NCI-H1417 treated with DMSO at 0.1 percent for 48 hours (cell line): ENCODE data around the gene GUCY1A1.

Source experiments
- DNase-seq: peaks from one replicate; lab custom pipeline; 2025; lab: John Stamatoyannopoulos, UW

The GUCY1A1 gene

DNA sequence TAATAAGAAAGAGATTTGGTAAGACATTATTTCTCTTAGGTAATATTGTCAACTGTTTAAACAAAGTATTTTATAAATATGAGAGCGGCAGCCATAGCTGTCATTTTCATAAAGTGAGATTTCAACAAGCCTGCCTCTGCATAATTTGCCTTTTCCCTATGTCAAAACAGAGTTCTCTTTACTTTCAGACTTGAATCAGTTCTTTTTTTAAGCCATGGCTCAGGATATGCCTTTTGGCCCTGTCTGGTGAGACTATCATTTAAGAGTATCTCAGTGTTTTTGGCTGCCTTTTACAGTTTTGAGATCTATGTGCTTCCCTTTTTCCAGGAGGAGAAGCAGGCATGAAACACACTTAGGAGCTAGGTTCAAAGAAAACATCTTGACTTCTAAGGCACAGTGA, 7.5 kb upstream of the GUCY1A1 start:
- no peak for DNase-seq

DNA sequence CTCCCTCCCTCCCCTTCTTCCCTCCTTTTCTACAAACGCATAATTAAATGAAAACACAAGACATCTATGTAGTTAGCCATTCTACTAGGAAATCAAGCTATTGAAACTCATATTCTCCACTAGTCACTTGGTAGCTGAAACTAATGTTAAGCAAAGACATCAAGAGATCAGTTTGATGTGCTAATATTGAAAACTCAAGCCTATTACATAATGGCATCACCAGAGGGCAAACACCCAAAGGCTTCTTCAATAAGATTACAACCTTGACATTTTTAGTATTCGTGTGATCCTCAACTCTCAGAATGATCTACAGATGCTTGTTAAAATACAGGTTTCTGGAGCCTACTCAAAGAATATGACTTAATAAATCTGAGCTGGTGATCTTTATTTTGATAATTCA, 6.2 kb upstream of the GUCY1A1 start:
- no peak for DNase-seq

DNA sequence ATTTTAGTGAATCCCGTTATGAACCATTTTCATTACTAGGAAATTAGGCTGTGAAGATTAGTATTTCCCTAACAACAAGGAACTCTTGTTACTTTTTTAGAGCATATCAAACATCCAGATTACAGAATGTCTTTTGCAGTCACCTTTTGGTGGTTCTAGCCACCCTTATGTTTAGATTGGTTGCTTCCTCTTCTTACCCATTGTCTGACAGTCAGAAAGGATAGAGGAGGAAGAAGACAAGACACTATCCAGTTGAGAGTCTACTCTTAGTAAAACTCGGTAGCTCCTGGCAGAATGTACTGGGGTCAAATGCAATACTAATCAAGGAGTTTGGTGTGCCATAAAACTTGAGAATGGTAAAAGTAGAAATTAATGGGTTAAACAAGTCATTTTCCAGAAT, 1.6 kb upstream of the GUCY1A1 start:
- no peak for DNase-seq

DNA sequence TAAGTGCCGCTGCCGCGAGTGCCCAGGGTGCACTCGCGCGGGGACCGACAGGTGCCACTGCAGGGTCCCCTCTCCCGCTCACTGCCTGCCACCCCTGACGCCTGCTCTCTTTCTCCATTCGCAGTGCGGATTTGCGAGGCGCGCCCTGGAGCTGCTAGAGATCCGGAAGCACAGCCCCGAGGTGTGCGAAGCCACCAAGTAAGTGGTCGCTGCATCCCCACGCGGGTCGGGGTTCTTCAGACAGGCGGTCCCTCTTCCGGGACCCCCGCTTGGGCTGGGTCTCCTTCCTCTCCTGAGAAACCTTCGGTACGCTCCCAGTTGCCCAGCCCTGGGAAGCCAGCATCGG, 547 bp downstream of the GUCY1A1 start:
- DNase-seq, result no peak

DNA sequence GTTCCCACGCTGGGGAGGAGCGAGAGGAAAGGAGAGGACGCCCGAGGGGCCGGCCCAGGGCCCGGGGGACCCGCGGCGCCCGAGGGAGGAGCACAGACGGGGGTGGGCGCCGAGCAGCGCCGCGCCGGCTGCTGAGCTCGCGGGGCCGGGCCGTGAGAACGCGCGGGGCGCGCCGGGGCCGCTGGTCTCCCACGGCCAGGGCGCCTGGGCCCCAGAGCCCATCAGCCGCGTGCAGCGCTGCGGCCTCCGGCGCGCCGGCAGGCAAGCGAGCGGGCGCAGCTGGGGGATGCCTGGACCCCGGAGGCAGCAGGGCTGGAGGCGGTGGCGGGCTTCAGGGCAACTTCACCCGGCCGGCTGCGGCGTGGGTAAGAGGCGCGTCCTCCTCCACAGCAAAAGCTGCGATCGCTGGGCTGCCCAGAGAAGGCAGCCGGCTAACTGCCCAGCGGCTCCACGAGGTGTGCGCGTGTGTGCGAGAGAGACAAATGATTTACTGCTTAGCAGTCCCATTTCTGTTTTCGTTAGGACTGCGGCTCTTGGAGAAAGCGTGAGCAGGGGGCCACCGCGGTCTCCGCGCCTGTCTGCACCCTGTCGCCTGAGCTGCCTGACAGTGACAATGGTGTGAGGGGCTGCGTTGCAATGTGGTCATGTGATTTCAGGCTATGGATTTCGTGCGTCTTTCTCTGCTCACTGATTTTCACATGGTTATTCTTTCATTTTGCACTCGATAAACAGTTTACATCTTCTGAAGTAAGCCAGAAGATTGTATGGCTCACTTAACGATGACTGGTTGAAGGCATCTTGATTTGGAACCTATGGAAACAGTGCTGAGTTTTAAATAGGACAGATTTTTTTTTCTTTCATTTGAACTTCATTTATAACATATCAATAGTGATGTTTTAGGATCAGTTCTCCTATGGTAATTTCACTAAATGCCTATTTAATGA, 1.2 kb downstream of the GUCY1A1 start:
- DNase-seq, result no peak

DNA sequence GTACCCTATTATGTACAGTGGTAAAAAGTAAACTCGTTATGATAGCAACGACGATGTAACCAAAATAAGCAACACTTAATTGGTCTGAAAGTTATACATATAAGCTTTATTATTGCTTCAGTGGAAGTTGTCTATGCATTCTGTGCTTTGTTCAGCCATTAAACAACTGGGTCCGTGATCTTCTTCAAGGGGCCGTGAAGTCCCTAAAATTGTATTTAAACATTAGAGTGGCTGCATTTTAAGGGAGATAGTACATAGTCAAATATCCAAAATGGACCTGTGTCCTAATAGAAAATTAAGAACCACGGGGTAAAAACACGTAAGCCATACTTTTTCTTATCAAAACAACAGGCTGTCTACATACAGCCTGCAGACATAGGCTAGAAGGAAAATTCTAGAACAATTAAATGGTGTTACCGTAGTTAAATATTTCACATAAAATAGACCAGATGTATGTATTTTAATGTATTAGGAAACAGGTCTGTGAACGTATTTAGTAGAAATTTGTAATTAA, 2.1 kb downstream of the GUCY1A1 start:
- DNase-seq, result no peak

DNA sequence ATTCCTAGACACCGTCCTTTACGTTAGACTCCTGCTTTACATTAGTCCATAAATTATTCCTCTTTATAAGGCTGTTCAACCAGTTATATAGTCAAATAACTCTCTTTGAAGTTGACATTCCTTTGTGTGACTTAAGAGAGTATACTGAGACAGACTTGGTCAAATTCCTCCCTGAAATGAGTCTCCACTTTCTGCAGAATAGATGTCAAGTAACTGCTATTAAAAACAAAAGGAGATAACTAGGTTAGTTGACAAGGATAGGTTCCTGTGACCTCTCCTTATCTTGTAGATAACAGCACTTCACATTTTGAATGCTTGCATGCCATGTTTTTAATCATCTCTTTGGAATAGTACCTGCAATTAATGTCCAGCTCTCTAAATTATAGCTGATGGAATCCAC, 5.7 kb downstream of the GUCY1A1 start:
- no peak for DNase-seq

DNA sequence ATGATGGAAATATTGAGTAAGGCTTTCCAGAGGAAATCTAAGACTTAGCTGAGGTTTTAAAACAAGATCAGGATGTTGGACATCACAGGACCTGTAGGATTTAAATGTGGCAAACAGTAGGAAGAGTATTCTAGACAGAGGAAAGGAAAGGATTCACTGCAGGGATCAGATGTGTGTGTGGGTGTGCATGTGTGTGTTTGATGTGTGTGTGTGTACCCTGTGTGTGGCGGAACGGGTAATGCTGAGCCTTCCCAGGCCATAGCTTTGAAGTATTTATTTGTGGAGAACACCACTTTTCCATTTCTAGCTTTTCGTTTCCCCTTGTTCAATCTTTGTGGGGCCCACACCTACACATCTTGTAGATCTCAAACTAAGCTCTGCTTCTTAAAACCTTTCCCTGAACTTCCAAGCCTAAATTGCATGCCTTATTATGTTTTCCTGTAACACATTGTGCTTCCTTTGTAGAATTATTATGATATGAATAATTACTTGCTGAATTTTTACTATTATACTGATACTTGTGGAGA, 6.9 kb downstream of the GUCY1A1 start:
- no peak for DNase-seq

DNA sequence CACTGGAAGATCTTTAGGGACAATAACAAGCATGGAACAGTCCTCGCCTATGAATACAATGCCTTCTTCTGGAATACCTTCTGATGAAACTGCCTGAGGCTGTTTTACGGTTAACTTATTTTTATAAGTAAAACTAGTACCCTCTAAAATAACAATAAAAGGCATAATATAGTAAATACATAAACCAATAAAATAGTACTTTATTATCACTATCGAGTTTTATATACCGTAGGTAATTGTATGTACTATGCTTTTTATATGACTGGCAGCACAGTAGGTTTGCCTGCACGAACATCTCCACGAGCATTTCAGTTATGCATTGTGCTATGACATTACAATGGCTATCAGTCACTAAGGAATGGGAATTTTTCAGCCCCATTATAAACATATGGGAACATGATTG, 8.0 kb downstream of the GUCY1A1 start:
- no peak for DNase-seq

DNA sequence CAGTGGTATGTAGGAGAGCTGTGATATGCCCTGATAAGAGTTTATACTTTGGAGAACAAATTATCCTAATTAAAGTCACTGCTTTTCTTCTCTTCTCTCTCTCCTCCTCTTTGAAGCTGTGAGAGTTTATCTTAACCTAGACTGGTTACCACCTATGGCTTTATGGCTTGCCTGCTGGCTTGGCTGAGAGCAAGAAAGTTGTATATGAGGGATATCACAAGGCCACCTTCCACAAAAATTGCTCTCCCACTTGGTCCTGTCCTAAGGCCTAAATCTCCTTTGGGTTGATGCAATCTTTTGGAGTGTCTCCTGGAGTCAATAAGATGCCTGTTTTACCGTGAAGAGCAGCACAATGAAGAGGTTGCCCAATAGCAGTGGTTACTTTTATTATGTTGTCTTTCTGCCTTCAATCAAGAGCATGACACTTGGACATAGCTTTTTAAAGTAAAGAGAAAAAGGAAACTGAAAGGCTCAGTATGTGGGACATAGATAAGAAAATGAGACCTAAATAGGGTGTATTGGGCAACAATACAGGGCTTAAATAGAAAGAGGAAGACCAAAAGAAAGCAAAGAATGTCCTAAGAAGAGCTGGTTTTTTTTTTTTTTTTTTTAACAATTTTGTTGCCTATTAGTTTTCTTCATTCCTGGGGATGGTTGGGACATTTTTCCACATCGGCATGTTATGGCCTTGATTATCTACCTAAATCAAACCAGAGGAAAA, 9.2 kb downstream of the GUCY1A1 start:
- DNase-seq, result no peak

DNA sequence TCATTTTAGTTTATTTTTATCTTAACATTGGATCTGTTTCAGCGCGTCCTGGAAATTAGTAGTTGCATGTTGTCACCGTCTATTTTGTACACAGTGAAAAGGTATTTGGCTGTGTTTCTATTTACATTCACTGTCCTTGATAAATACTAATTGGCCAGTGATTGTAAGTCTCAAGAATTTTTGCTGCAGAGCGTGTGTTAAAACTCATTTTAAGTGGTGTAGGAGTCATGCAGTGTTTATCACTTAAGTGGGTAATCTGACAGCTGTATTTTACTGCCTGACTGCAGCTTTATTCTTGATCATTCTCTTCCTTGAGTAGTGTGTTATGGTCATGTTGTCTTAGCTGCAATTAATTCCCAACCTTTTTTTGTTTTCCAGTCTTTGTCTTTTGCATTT, 9.8 kb downstream of the GUCY1A1 start:
- DNase-seq, result no peak

DNA sequence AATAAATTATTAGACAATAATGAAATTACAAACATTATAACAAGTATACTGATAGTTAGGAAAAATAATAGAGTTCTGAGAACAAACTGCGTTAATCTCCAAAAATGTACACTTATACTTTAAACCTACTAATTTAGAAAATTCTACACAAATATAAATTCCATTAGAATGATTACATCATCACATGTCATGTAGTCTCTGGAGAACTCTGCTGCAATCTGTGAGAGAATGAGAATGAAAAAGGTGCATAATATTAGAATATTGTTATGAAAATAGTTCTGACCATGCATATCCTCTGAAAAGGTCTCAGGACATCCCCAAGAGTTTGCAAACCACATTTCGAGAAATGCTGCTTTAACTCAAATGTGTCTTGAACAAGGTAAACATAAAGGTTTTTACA, 11.4 kb downstream of the GUCY1A1 start:
- no peak for DNase-seq

DNA sequence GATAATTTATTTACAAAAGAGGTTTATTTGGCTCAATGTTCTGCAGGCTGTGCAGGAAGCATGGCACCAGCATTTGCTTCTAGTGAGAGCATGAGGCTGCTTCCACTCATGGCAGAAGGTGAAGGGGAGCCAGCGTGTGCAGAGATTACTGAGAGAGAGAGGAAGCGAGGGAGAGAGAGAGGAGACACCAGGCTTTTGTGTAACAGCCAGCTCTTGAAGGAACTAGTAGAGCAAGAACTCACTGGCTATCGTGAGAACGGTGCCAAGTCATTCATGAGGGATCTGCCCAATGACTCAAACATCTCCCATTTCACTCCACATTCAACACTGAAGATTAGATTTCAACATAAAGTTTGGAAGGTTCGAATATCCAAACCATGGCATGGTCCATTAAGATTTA, 12.7 kb downstream of the GUCY1A1 start:
- DNase-seq, result no peak

DNA sequence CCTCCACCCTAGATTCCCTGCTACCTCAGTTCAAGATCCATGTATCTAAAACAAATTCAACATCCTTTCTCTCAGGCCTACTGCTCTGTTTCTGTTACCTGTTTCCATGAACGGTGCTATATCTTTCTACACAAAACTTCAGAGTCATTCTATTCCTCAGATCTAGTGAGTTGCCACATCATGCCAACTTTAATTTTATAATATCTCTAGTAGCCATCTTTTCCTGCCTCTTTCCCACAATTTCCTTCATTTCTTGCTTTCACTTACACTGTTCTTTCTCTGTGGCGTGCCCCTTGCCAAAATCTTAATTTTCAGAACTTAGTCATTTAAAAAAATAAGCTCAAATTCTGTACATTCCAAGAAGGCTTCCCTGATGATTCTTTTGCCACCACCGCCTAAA, 15.2 kb downstream of the GUCY1A1 start:
- no peak for DNase-seq

DNA sequence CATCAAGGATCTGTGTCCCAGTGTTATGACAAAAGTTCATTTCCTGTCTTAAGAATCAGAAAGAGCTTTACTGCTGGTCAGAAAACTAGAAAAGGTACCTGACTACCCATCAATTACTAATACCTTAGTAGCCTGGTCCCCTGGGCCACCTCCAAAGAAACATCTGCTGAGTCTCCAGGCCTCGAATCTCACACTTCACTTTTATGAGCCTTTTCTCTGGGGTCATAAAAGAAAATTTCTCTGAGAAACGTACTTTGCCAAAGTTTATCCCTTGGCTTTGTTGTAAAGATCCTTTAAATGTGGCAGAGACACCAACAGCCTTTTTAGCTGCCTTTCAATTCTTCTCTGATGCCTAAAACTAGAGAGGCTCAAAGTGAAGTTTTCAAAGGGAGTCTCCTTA, 17.8 kb downstream of the GUCY1A1 start:
- no peak for DNase-seq

DNA sequence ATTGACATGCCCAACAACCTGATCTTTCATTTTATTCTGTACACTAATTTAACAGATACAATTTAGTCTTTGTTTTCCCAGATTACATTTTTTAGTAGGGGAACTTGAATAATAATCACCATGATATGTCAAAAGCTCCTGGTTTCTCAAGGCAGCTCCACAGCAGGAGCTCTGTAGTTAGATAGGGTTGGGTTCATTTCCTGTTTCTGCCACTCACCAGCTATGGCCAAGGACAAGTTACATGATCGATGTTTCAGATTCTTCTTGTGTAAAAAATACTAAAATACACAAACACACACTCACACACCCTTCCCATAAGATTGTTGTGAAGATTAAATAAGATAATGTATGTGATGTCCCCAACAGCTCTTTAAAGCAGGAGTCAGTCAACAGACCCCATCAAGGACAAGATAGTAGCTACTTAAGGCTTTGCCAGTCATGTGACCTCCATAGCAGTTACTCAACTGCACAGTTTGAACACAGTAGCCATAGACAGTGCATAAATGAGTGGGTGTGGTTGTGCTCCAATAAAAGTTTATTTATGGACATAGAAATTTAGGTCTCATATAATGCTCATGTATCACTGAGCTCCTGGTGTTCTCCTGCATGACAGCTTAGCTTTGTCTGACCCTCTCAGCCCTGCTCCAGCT, 18.4 kb downstream of the GUCY1A1 start:
- no peak for DNase-seq

DNA sequence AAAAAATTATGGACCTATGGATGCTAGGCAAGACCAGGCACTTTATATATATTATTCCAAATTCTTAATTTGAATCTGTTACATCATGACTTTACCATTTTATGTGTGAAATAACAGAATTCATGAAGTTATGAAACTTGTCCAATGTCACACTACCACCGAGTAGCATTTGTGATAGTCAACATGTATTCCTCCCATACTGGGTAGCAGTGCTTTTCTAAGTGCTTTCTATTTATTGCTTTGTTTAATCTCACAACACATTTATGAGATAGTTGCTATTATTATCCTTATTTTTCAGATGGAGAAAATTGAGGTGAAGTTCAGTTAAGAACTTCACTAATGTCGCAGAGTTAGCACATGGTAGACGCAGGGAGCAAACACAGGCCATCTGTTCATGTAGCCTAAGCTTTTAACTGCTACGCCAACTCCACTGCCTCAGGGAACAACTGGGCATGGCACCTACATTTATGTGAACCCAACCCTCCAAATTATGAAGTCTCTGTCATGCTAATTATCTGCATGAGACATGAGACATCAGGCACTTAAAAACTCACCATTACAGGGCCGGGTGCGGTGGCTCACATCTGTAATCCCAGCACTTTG, 20.8 kb downstream of the GUCY1A1 start:
- no peak for DNase-seq

DNA sequence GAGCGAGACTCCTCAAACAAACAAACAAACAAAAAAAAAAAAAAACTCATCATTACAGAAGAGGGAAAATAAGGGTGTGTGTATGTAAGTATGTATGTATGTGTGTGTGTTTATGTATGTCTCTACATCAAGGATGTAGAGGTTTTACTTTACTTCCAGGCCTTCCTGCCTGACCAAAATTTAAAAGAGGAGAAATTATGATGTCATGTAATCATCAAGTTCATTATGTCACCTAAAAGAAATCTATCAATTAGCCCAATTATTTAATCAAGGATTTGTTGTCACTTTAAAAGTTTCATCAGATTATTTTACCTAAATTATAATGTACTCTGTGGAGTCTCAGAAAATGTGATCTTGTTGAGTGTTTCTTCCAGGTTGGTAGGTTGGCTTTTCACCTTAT, 21.6 kb downstream of the GUCY1A1 start:
- DNase-seq, result no peak

DNA sequence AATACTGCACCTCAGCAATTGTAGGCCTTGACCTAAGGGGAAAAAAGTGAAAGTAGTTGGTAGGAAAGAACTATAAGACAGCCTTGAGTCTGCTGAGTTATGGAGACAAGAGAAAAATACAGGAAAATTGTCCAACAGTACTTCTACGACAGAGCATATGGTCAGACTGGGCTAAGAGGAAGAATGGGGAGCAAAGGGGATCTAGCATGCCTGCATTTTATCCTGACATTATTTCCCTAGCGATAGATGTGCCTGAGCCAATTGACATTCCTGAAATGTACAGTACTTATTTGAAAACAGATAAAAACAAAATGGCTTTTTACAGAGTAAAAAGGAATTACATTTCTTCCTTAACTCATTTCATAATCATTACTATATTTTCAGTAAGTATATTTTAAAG, 22.2 kb downstream of the GUCY1A1 start:
- no peak for DNase-seq

DNA sequence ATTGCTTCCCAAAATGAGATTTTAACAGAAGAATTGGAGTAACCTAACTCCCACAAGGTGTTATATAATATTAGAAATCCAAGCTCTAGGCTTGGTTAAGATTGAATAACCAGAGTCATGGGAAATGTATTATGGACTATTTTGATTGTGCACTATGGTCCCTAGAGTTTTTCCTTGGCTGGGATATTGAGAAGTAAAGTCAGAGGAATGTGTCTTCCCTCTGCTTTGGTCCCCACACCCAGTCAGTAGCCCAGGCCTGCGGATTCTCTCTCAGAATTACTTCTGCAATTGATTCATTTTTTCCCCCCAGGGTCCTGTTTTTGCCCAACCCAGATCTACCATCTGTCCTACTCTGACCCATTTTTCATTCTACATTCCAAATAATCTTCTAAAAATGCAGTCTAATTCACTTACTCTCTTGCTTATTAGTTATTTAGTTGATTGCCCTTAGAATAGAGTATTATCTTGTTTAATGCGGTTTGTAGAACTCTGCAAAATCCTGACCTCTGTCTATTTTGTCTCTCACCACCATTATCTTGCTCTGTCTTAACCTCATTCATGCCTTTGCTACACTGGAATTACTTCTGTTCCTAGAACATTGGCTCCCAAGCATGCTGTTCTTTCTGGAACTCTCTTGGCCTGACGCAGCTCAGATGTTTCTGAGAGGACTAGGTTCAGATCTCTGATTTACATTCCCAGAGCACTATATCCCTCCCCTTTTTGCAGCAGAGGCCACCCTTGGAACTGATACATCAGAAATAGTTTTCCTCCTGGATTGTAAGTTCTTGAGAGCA, 23.6 kb downstream of the GUCY1A1 start:
- no peak for DNase-seq

DNA sequence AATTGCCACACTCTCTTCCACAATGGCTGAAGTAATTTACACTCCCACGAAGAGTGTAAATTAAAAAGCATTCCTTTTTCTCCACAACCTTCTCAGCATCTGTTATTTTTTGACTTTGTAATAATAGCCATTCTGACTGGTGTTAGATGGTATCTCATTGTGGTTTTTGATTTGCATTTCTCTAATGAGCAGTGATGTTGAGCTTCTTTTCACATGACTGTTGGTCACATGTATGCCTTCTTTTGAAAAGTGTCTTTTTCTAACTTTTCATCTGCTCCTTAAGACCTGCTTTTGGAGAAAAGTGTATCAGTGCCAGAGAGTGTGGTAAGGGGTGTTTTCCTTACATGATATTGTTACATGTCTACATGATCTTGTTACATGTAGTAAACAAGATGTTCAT, 25.7 kb downstream of the GUCY1A1 start:
- no peak for DNase-seq
